Hepatocyte (in vitro differentiated cells): ENCODE data around the gene KAT5.

ENCODE experiments used
- CTCF ChIP-seq: fragments of 200-600 bp; sonication (generic); IDR thresholded peaks from 2 replicates; pipeline ENCODE4 v1.5.1; 2016; ENCODE audit warnings: antibody characterized with exemption, mild to moderate bottlenecking; ENCODE audit not compliant: poor library complexity
- EZH2 ChIP-seq: fragments of 200-600 bp; sonication (generic); IDR thresholded peaks from 2 replicates; pipeline ENCODE4 v1.6.1; 2016; ENCODE audit warnings: antibody characterized with exemption, mild to moderate bottlenecking, borderline replicate concordance

- TF ChIP-seq CTCF: no peak
- TF ChIP-seq EZH2: no peak
Observed at GRCh38 chr11:65742353-65742752, 30.3 kb downstream of the KAT5 start.
